SK-N-SH treated with all-trans-retinoic acid at 6 μM for 48 hours (cell line): ENCODE data around the gene MYLK.

Experiments used
- ATAC-seq: fragments of 200-7000 bp; cut with Tn5 transposase; 3 replicates; pipeline ENCODE4 v1.9.1; 2020; ENCODE audit warnings: mild to moderate bottlenecking, moderate library complexity
- ARNTL ChIP-seq: fragments of 450-650 bp; formaldehyde crosslinking; IDR thresholded peaks from 2 replicates; pipeline ENCODE4 v1.5.0; 2020; ENCODE audit warnings: low read depth, mild to moderate bottlenecking, moderate library complexity, borderline replicate concordance
- BACH2 ChIP-seq: fragments of 250-450 bp; sonication (Bioruptor Pico); IDR thresholded peaks from 2 replicates; pipeline ENCODE4 v1.9.0; 2021; ENCODE audit warnings: mild to moderate bottlenecking, borderline replicate concordance
- CSDC2 ChIP-seq: fragments of 250-450 bp; sonication (Bioruptor Pico); IDR thresholded peaks from 2 replicates; pipeline ENCODE4 v1.5.0; 2020; ENCODE audit warnings: mild to moderate bottlenecking, moderate library complexity
- ESRRG ChIP-seq: fragments of 250-450 bp; sonication (Bioruptor Pico); IDR thresholded peaks from 2 replicates; pipeline ENCODE4 v1.6.1; 2021; ENCODE audit warnings: mild to moderate bottlenecking
- GLIS3 ChIP-seq: fragments of 250-450 bp; sonication (Bioruptor Pico); IDR thresholded peaks from 2 replicates; pipeline ENCODE4 v1.5.0; 2020; ENCODE audit warnings: mild to moderate bottlenecking, moderate library complexity
- ISL1 ChIP-seq: fragments of 250-450 bp; sonication (Bioruptor Pico); IDR thresholded peaks from 2 replicates; pipeline ENCODE4 v2.1.2; 2022; ENCODE audit warnings: mild to moderate bottlenecking, moderate library complexity
- OSR1 ChIP-seq: fragments of 250-450 bp; sonication (Bioruptor Pico); IDR thresholded peaks from 2 replicates; pipeline ENCODE4 v1.8.0; 2022; ENCODE audit warnings: moderate library complexity, mild to moderate bottlenecking, inconsistent platforms
- PPARA ChIP-seq: fragments of 250-450 bp; sonication (Bioruptor Pico); IDR thresholded peaks from 2 replicates; pipeline ENCODE4 v1.5.0; 2020; ENCODE audit warnings: mild to moderate bottlenecking, borderline replicate concordance
- RARB ChIP-seq: fragments of 250-450 bp; sonication (Bioruptor Pico); IDR thresholded peaks from 2 replicates; pipeline ENCODE4 v1.8.0; 2021; ENCODE audit warnings: mild to moderate bottlenecking, moderate library complexity
- TCF4 ChIP-seq: fragments of 250-450 bp; sonication (Bioruptor Pico); IDR thresholded peaks from 2 replicates; pipeline ENCODE4 v1.8.0; 2021; ENCODE audit warnings: mild to moderate bottlenecking, moderate library complexity, borderline replicate concordance
- TOX ChIP-seq: fragments of 250-450 bp; sonication (Bioruptor Pico); IDR thresholded peaks from 2 replicates; pipeline ENCODE4 v1.8.0; 2021; ENCODE audit warnings: mild to moderate bottlenecking, moderate library complexity, borderline replicate concordance
- ZFP3 ChIP-seq: fragments of 250-450 bp; sonication (Bioruptor Pico); IDR thresholded peaks from 2 replicates; pipeline ENCODE4 v1.5.0; 2020; ENCODE audit warnings: mild to moderate bottlenecking, moderate library complexity
- ZFP30 ChIP-seq: fragments of 450-650 bp; formaldehyde crosslinking; IDR thresholded peaks from 2 replicates; pipeline ENCODE4 v1.5.0; 2022; ENCODE audit warnings: mild to moderate bottlenecking, moderate library complexity
- ZNF565 ChIP-seq: fragments of 450-650 bp; formaldehyde crosslinking; conservative IDR thresholded peaks from 2 replicates; pipeline ENCODE4 v1.5.0; 2020; ENCODE audit warnings: low read depth, mild to moderate bottlenecking, moderate library complexity
- ZNF70 ChIP-seq: fragments of 450-650 bp; formaldehyde crosslinking; IDR thresholded peaks from 2 replicates; pipeline ENCODE4 v1.5.0; 2020; ENCODE audit warnings: mild to moderate bottlenecking, moderate library complexity
- ZNF8 ChIP-seq: fragments of 450-650 bp; formaldehyde crosslinking; IDR thresholded peaks from 2 replicates; pipeline ENCODE4 v1.5.0; 2020; ENCODE audit warnings: mild to moderate bottlenecking, moderate library complexity
- TF ChIP-seq, protein P1 (sequence below): fragments of 250-450 bp; sonication (Bioruptor Pico); IDR thresholded peaks from 2 replicates; pipeline ENCODE4 v1.5.1; 2021; ENCODE audit warnings: mild to moderate bottlenecking, moderate library complexity
- TF ChIP-seq, protein P2 (sequence below): fragments of 250-450 bp; sonication (Bioruptor Pico); IDR thresholded peaks from 2 replicates; pipeline ENCODE4 v1.5.0; 2020; ENCODE audit warnings: mild to moderate bottlenecking, moderate library complexity
- TF ChIP-seq, protein P3 (sequence below): fragments of 250-450 bp; sonication (Bioruptor Pico); IDR thresholded peaks from 2 replicates; pipeline ENCODE4 v1.8.0; 2021; ENCODE audit warnings: low read depth, mild to moderate bottlenecking, moderate library complexity, borderline replicate concordance
- TF ChIP-seq, protein P4 (sequence below): fragments of 250-450 bp; sonication (Bioruptor Pico); IDR thresholded peaks from 2 replicates; pipeline ENCODE4 v1.5.1; 2020; ENCODE audit warnings: low read depth, mild to moderate bottlenecking, moderate library complexity

Gene MYLK

DNA sequence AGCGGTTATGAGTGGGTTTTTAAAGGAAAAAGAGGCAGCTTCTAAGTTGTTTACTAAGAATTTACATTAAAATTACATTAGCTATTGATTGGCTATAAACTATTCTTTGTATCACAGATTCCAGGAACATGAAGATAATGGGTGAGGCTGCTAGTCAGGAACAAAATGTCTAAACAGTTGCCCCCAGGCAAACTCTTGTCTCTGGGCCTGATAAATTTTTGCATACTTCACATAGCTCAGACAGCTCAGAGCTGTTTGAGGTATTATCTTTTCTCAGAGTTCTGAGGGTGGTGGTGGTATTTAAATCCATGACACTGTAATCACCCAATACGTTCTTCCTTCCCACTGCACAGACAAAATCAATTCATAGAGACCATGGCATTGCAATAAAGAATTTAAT, 297.2 kb downstream of the MYLK start:
- no peak for ATAC-seq
- no peak for TF ChIP-seq OSR1
- no peak for TF ChIP-seq ESRRG (CRISPR knock-in tag)
- TF ChIP-seq ARNTL (CRISPR knock-in tag), result no peak
- no peak for TF ChIP-seq GLIS3
- TF ChIP-seq ZNF8, result no peak

DNA sequence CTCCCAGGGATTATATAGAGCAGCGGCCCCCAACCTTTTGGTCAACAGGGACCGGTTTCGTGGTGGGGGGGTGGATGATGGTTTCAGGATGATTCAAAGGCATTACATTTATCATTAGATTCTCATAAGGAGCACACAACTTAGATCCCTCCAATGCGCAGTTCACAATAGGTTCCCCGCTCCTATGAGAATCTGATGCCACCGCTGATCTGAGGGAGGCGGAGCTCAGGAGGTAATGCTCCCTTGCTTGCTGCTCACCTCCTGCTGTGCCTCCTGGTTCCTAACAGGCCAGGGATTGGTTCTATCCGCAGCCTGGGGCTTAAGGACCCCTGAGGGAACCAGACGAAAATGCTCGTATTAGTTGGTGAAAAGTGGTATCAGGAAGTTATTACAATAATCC, 298.0 kb downstream of the MYLK start:
- TF ChIP-seq, protein P1, sequence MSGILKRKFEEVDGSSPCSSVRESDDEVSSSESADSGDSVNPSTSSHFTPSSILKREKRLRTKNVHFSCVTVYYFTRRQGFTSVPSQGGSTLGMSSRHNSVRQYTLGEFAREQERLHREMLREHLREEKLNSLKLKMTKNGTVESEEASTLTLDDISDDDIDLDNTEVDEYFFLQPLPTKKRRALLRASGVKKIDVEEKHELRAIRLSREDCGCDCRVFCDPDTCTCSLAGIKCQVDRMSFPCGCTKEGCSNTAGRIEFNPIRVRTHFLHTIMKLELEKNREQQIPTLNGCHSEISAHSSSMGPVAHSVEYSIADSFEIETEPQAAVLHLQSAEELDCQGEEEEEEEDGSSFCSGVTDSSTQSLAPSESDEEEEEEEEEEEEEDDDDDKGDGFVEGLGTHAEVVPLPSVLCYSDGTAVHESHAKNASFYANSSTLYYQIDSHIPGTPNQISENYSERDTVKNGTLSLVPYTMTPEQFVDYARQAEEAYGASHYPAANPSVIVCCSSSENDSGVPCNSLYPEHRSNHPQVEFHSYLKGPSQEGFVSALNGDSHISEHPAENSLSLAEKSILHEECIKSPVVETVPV, result no peak
- TF ChIP-seq CSDC2 (no peak), PPARA (CRISPR knock-in tag) (no peak), ISL1 (no peak), TCF4 (CRISPR knock-in tag) (no peak), ZFP30 (CRISPR knock-in tag) (no peak), ZNF70 (CRISPR knock-in tag) (no peak)
- peak; percentile 55 for ATAC-seq

DNA sequence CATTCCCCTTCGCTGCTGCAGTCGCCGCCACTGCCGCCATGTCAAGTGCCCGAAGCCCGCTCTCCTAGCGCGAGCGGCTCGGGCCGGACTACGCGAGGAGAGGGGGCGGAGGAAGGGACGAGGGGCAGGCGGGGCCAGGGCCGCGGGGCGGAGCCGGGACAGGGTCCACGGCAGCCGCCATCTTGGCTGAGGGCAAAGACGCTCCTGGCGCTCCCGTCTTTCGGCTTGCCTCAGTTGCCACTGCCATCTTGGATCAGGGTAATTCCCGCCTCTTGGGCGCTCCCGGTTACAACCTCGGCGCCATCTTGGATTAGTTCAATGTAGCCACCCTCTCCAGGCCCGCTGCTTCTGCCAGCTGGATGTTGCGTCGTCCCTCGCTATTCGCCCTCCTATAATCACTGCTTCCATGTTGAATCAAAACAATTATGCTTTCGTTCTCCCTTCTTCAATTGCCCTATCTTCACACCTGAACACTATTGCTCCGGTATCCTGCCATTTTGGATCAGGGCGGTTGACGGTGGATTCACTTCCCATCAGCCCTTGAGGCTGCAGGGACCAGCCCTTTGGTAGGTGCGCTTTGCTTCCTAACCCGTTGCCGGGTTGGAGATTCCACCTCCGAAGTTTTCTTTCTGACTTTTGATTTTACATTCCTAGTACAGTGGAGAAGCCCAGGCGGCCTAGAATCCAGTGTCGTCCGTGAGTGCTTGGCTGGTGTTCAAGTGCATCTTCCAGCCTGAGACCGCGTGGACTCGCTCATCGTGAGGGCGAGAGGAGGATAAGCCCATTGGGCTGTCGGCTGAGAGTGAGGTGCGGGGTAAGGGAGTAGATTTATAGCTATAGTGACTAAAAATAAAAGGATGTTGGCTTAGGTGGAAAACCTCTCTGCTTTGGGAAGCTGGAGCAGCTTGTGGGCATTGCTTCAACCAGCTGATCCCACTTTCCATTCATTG, 298.9 kb downstream of the MYLK start, which contains the start of gene HACD2:
TSS of gene HACD2 (minus strand) at position 66 of the 950 bp plus-strand sequence. CDS start at position 40, 26 bp downstream.
- ATAC-seq, result peak; percentile 91
- no peak for TF ChIP-seq OSR1
- TF ChIP-seq RARB (CRISPR knock-in tag), result no peak
- TF ChIP-seq, protein P2, sequence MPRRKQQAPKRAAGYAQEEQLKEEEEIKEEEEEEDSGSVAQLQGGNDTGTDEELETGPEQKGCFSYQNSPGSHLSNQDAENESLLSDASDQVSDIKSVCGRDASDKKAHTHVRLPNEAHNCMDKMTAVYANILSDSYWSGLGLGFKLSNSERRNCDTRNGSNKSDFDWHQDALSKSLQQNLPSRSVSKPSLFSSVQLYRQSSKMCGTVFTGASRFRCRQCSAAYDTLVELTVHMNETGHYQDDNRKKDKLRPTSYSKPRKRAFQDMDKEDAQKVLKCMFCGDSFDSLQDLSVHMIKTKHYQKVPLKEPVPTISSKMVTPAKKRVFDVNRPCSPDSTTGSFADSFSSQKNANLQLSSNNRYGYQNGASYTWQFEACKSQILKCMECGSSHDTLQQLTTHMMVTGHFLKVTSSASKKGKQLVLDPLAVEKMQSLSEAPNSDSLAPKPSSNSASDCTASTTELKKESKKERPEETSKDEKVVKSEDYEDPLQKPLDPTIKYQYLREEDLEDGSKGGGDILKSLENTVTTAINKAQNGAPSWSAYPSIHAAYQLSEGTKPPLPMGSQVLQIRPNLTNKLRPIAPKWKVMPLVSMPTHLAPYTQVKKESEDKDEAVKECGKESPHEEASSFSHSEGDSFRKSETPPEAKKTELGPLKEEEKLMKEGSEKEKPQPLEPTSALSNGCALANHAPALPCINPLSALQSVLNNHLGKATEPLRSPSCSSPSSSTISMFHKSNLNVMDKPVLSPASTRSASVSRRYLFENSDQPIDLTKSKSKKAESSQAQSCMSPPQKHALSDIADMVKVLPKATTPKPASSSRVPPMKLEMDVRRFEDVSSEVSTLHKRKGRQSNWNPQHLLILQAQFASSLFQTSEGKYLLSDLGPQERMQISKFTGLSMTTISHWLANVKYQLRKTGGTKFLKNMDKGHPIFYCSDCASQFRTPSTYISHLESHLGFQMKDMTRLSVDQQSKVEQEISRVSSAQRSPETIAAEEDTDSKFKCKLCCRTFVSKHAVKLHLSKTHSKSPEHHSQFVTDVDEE (CRISPR knock-in tag), result peak; percentile 90
- no peak for TF ChIP-seq TCF4 (CRISPR knock-in tag)
- no peak for TF ChIP-seq ZNF70 (CRISPR knock-in tag)
- peak; percentile 89; the same call in 1 of the 2 replicates for TF ChIP-seq CSDC2
- peak; percentile 50; the same call in 1 of the 2 replicates for TF ChIP-seq ZFP3 (CRISPR knock-in tag)
- TF ChIP-seq GLIS3, result no peak
- peak; percentile 60; the same call in 1 of the 2 replicates for TF ChIP-seq BACH2 (CRISPR knock-in tag)
- no peak for TF ChIP-seq ZNF565 (CRISPR knock-in tag)
- TF ChIP-seq, protein P3, sequence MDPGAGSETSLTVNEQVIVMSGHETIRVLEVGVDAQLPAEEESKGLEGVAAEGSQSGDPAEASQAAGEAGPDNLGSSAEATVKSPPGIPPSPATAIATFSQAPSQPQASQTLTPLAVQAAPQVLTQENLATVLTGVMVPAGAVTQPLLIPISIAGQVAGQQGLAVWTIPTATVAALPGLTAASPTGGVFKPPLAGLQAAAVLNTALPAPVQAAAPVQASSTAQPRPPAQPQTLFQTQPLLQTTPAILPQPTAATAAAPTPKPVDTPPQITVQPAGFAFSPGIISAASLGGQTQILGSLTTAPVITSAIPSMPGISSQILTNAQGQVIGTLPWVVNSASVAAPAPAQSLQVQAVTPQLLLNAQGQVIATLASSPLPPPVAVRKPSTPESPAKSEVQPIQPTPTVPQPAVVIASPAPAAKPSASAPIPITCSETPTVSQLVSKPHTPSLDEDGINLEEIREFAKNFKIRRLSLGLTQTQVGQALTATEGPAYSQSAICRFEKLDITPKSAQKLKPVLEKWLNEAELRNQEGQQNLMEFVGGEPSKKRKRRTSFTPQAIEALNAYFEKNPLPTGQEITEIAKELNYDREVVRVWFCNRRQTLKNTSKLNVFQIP (CRISPR knock-in tag), result 0 out of 2 replicates have a peak, but pooled peaks have one; percentile 32

DNA sequence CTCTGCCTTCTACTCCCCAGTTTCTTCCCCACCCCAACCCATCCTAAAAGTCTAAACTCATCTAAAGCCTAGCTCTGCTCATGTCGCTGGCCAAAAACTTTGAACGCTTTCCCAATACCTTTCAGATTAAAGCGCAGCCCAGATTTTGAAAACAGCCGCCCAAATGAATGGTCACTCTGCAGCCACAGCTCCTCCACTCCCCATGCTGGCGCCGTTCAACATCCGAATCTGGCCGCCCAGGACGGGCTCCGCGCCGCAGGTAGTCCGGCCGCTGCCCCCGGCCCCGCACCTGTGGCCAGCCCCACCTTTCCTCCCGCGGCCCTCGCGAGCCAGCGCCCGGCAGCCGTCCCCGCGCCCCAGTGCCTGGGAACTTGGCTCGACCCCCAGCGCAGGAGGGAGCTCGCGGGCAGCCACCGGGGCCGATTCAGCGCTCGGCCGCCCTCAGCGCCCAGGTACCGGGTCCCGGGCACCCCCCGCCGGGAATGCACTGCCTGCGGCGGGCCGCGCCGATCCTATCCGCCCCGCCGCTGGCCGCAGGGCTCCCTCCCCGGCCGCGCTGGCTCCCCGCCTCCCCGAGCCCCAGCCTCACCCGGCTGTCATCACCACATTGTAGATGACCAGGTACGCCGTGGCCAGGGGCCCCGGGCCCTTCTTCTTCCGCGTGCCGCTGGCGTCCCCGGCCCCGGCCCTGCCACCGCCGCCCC, 299.7 kb downstream of the MYLK start:
- no peak for TF ChIP-seq GLIS3
- TF ChIP-seq, protein P1, result no peak
- TF ChIP-seq OSR1, result no peak
- no peak for TF ChIP-seq ZNF565 (CRISPR knock-in tag)
- no peak for TF ChIP-seq CSDC2
- TF ChIP-seq, protein P4, sequence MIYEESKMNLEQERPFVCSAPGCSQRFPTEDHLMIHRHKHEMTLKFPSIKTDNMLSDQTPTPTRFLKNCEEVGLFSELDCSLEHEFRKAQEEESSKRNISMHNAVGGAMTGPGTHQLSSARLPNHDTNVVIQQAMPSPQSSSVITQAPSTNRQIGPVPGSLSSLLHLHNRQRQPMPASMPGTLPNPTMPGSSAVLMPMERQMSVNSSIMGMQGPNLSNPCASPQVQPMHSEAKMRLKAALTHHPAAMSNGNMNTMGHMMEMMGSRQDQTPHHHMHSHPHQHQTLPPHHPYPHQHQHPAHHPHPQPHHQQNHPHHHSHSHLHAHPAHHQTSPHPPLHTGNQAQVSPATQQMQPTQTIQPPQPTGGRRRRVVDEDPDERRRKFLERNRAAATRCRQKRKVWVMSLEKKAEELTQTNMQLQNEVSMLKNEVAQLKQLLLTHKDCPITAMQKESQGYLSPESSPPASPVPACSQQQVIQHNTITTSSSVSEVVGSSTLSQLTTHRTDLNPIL, result no peak
- TF ChIP-seq TOX (CRISPR knock-in tag), result no peak
- TF ChIP-seq ARNTL (CRISPR knock-in tag), result no peak
- TF ChIP-seq TCF4 (CRISPR knock-in tag), result no peak
- peak; percentile 47 for ATAC-seq
